Measurements from ENCODE around the gene KIAA1328.

- TF ChIP-seq CTCF (optimal IDR thresholded peaks at IDR 0.05 in 1 of 3, IDR thresholded peaks at IDR 0.05 in 1 of 3, conservative IDR thresholded peaks at IDR 0.05 in 1 of 3; ENCODE audit: extremely low read depth in 1 of 3, insufficient read depth in 2 of 3, low read length in 3 of 3) = no peak
- TF ChIP-seq EZH2 (IDR thresholded peaks at IDR 0.05; ENCODE audit: low read length) = no peak
These were observed 436.5 kb downstream of the KIAA1328 start for GRCh38 chr18:37265382-37265781.
